ENCODE data around the gene IDI2.
"Not testable (repeated sequence)": the region's sequence is repeated elsewhere in the genome, so short reads cannot be mapped to it uniquely, and the experiment has no call there.

The IDI2 gene

GRCh38 chr10:1045415-1045814 is 19.8 kb upstream of the IDI2 start:
- no peak for DNase-seq

GRCh38 chr10:1044964-1045363 is 19.3 kb upstream of the IDI2 start:
- DNase-seq, result no peak

DNA sequence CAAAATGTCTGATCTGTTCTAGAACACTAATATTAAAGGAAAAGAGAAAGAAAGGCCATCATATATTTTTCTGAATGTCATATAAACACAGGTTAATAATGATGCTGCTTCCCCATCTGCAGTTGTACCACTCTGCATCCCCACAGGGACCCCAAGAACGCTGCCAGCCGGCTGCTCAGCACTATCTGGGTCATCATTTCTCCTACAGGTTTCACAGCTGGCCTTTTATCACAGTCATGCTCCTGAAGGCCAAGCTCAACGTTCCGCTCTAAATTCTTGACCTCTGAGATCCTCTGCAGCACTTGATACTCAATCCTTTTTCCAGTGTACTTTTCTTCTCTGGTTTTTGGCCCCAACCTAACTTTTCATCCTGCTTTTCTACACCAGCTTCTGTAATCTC is 18.5 kb upstream of the IDI2 start:
- no peak for DNase-seq

GRCh38 chr10:1043532-1043995 is 17.9 kb upstream of the IDI2 start:
- no peak for DNase-seq

GRCh38 chr10:1041514-1041913 is 15.9 kb upstream of the IDI2 start:
- DNase-seq, result no peak

GRCh38 chr10:1040133-1040532 is 14.5 kb upstream of the IDI2 start:
- no peak for DNase-seq

- not testable (repeated sequence) for DNase-seq
Measured at GRCh38 chr10:1038769-1039168, 13.1 kb upstream of the IDI2 start.

DNA sequence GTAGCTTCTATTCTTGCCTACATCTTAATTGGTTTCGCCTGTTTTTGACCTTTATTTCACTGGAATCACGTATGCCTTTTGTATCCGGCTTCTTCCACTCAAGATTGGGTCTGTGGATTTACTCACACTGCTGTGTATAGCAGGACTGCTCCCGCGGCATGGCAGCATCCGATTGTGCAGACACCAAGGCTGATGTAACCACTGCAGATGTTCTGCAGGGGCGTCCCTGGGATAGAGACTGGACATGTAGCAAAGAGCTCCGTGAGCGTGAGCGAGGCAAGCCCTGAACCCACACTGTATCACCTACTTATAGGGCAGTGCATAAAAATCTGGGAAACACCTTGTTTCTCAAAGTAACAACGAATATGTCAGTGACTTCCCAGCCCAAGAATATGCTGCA is 11.4 kb upstream of the IDI2 start:
- no peak for DNase-seq

DNA sequence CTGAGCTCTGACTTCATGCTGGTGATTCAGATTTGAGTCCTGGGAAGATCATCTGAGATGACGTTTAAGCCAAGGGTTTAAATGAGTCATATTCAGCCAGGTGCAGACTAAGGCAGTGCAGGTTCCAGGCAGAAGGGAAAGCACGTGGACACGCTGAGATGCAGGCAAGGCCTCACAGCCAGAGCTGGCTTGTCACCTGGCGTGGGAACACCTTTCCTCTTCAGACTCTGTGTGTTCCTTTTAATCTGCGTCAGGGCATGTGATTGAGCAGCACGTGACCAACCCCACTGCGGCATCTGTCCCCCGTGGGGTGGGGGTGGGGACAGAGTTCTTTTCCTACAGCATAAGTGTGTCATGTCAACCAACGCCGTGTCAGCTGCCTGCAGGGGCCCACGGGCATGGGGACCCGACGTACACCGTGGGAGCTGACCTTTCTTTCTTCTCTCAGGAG is 10.7 kb upstream of the IDI2 start:
- no peak for DNase-seq

DNA sequence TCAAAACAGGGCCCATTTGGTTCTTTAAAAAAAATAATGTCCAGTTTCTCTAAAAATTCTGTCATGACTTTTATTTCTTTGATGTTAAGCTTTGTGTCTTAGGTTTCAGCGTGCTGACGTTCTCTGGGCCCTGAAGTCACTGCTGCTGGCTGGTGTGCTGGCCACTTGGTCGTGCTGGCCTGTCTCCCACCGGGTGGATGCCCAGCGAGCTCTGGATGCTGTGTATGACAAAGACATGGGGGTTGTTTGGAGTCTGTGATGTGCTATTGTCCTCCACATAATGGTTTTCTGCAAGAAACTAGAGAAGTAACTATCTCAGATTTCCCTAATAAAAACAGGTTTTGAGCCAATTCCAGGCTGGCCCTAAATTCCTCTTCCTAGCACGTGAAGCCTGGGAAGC is 9.5 kb upstream of the IDI2 start:
- DNase-seq, result no peak

GRCh38 chr10:1034758-1035157 is 9.1 kb upstream of the IDI2 start:
- DNase-seq, result no peak

DNA sequence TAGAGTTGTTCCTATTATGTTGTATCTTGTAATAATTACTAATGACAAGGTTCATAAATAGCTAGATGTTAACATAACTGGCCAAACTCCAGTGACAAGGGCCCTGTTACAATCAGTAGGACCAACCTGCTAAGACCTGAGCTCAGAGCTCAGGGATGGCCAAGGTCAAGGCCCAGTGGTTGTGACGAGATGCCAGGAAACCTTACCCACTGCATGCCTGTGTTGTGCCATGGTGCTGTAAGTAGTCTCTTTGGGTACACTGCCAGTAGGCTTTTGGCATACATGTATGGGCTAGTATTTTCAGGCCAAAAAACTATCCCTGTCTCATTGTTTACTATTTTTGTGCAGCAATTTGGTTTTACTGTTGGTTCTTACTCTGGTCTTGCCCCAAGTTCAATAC is 7.9 kb upstream of the IDI2 start:
- DNase-seq, result no peak

- no peak for DNase-seq
Measured at GRCh38 chr10:1029838-1030237, 4.2 kb upstream of the IDI2 start.

DNA sequence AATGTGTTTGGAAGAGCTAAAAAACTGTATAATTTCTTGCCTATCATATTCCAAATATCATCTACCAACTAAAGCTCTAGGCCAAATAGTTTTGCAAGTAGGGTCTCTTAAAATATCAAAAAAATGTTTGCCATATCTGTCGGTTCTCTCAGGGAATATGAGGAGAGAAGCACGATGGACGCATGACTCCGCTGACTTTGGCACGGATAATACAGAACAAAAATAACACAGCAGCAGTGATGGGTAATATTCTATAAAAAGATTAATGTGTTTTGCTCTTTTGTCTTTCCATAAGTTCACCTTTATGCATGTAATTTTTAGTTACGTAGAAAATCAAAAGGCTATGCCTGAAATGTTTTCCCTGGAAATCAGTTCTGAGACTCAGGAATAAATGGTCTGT is 919 bp upstream of the IDI2 start:
- DNase-seq, result no peak

DNA sequence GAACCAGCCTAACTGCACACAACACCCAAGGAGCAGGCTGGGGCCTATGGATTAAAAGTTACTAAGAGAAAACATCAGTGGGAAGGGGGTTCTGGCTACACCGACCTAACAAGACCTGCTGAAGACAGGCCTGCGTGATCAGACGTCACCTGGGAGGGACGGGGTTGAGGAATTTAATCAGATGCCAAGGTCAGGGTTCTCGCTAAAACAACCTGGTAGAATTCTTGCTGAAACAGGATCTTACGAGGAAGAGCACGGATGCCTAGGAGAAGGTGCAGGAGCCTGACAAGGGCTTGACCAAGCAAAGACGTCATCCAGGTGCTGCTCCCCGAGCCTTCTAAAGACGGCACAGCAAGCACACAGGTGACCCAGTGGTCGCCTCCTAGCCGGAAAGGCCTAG is 1.6 kb downstream of the IDI2 start:
- no peak for DNase-seq

- DNase-seq, result no peak
Measured at GRCh38 chr10:1022413-1022812, 3.2 kb downstream of the IDI2 start.

DNA sequence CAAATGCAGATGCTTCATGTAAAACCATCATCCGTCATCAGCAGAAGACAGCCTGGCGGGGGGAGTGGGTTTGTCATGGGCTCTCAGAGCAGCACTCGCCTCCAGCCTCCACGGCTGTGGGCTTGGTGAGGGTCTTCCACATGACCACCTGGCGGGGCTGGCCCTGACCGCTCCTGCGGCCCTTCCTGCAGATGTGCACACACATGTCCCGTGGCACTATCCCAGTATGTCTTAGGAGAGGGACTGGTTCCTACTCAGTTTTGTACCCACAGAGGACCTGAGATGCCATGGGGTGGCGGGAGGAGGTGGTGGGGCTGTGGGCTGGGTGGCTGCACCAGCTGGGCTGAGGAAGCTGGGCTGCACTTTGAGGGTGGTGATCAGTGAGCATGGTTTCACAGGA is 4.7 kb downstream of the IDI2 start:
- no peak for DNase-seq

GRCh38 chr10:1020460-1020859 is 5.2 kb downstream of the IDI2 start:
- DNase-seq, result no peak

DNA sequence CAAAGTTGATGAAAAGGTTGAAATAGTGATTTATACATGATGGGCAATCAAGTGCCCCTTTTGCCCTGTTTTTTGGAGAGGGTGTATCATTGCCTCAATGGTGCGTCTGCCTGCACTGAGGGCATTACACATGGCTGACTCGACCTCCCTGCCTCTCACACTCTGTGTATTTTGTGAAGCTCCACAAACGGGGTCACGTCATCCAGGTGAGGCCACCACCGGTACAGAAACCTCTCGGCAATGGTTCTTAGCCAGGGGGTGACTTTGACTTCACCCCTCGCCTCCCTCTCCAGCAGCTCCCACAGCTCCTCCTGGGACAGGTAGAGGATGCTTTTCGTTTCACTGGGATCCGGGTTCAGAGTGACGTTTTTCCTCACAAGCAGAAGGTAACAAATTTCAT is 6.3 kb downstream of the IDI2 start:
- no peak for DNase-seq

- no peak for DNase-seq
Measured at GRCh38 chr10:1015688-1016087, 10.0 kb downstream of the IDI2 start.

DNA sequence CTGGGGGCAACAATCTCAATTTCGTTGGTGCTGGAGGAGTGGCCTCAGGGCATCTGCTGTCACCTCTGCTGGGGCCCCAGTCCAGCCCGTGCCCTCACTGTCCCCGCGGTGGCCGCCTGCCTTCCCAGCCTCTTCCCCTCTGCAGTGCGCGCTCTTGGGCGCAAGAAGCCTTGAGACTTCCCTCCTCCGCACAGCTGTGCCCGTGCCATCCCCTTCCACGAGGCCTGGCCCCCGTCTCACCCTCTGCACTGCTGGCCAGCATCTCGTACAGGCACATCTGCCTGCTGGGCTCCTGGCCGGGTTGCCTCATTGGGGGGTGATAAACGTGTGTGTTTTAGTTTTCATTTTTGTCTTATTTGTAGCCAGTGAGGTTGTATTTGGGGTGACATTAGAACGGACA is 14.0 kb downstream of the IDI2 start:
- DNase-seq, result no peak

DNA sequence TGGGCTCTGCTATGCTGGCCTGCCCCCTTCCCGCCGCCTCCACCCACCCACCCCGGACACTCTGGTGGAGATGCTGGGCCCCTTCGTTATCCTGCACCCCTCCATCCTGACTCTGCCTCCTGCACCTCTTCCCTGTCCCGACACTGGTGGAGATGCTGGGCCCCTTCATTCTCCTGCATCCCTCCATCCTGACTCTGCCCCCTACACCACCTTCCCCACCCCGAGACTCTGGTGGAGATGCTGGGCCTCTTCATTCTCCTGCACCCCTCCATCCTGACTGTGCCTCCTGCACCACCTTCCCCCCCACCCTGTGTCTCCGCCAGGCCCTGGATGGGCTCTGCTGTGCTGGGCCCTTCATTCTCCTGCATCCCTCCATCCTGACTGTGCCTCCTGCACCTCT is 15.0 kb downstream of the IDI2 start:
- DNase-seq, result no peak

GRCh38 chr10:1009947-1010346 is 15.7 kb downstream of the IDI2 start:
- not testable (repeated sequence) for DNase-seq

- DNase-seq, result no peak
Measured at GRCh38 chr10:1009071-1009494, 16.6 kb downstream of the IDI2 start.

- DNase-seq, result no peak
Measured at GRCh38 chr10:1007583-1007982, 18.1 kb downstream of the IDI2 start.

DNA sequence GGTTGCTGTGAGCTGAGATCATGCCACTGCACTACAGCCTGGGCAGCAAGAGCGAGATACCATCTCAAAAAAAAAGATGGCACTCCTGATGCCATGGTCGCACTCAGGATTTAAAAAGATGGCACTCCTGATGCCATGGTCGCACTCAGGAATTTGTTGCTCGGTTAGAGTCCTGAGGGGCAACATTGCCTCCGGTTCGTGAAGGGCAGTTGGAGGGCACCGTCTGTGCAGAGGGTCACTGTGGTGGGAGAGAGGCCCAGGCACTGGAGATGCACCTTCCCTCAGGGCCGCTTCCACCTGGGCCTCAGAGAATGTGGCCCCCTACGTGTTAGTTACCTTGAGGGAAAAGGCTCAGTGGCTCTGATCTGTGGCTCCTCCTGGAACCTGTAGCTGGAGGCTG is 19.1 kb downstream of the IDI2 start:
- DNase-seq, result no peak
